Endothelial cell of hepatic sinusoid (primary cell): ENCODE results near the gene PRPF8.
"Not testable (repeated sequence)": the region's sequence is repeated elsewhere in the genome, so short reads cannot be mapped to it uniquely, and the experiment has no call there.

Source experiments
- in situ Hi-C: cut with HindIII; loops from 2 replicates; pipeline ENCODE4 v1.10.0; 2017; ENCODE audit warnings: low sequenced_read_pairs

PRPF8 gene

GRCh38 chr17:1684378-1685189, at the start of gene PRPF8:
Gene PRPF8 (minus strand): TSS chr17:1684867. CDS start chr17:1684571, 296 bp downstream.
- in situ Hi-C loops: no loop called here

- in situ Hi-C loops: loop anchor here (5.0 kb wide), 1 partner anchor 34 kb away; no protein-coding TSS in a partner anchor
Measured at GRCh38 chr17:1733759-1734158, 49.1 kb upstream of the PRPF8 start.

DNA sequence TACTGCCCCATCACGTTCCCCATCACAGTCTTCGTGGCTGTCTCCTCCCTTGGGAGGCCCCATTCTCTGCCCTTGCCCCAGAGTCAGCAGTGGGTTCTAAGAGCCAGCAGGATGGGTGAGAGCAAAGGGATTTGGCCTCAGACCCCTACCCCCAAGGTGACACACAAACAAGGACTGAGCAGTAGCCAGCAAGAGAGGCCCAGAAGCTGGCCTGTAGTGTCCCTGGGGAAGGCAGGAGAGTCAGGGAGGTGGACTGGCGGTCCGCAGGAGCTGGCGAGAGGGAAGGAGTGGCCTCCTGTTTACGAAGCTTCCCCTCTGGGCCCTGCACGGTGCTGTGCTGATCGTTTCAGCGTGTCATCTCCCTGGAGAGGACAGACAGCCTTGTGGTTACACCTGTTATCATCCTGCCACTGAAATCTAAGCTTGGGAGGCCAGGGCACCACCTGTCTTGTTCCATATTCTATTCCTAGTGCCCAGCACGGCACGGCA, 48.2 kb upstream of the PRPF8 start:
- in situ Hi-C loops: loop anchor here (5.0 kb wide), 1 partner anchor 34 kb away; no protein-coding TSS in a partner anchor

- in situ Hi-C loops: loop anchor here (5.0 kb wide), 1 partner anchor 35 kb away; no protein-coding TSS in a partner anchor
Measured at GRCh38 chr17:1732241-1732832, 47.7 kb upstream of the PRPF8 start.

GRCh38 chr17:1731194-1731506, 46.5 kb upstream of the PRPF8 start:
- in situ Hi-C loops: loop anchor here (5.0 kb wide), 1 partner anchor 36 kb away; no protein-coding TSS in a partner anchor

- in situ Hi-C loops: loop anchor here (5.0 kb wide), 1 partner anchor 37 kb away; no protein-coding TSS in a partner anchor
Measured at GRCh38 chr17:1730326-1731193, 45.9 kb upstream of the PRPF8 start.

- in situ Hi-C loops: loop anchor here (5.0 kb wide), 1 partner anchor 37 kb away; no protein-coding TSS in a partner anchor
Measured at GRCh38 chr17:1729966-1730325, 45.3 kb upstream of the PRPF8 start.

- in situ Hi-C loops: no loop called here
Measured at GRCh38 chr17:1727876-1728630, 43.4 kb upstream of the PRPF8 start.

- in situ Hi-C loops: no loop called here
Measured at GRCh38 chr17:1727258-1727789, 42.7 kb upstream of the PRPF8 start.

DNA sequence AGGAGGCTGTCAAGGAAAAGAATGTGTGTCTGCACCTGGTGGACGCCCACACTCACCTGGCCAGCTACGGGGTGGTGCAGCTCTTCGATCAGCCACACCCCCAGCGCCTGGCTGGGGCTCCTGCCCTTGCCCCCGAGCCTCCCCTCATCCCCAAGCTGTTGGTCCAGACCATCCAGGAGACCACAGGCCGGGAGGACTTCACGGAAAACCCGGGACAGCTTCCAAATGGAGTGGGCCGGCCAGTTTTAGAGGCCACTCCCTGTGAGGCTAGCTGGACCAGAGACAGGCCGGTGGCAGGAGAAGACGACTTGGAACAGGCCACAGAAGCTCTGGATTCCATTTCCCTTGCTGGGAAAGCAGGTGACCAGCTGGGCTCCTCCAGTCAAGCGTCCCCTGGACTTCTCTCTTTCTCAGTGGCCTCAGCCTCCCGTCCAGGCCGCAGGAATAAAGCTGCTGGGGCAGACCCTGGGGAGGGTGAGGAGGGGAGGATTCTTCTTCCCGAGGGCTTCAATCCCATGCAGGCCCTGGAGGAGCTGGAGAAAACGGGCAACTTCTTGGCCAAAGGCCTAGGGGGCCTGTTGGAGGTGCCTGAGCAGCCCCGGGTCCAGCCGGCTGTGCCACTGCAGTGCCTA, 42.1 kb upstream of the PRPF8 start:
- in situ Hi-C loops: no loop called here

DNA sequence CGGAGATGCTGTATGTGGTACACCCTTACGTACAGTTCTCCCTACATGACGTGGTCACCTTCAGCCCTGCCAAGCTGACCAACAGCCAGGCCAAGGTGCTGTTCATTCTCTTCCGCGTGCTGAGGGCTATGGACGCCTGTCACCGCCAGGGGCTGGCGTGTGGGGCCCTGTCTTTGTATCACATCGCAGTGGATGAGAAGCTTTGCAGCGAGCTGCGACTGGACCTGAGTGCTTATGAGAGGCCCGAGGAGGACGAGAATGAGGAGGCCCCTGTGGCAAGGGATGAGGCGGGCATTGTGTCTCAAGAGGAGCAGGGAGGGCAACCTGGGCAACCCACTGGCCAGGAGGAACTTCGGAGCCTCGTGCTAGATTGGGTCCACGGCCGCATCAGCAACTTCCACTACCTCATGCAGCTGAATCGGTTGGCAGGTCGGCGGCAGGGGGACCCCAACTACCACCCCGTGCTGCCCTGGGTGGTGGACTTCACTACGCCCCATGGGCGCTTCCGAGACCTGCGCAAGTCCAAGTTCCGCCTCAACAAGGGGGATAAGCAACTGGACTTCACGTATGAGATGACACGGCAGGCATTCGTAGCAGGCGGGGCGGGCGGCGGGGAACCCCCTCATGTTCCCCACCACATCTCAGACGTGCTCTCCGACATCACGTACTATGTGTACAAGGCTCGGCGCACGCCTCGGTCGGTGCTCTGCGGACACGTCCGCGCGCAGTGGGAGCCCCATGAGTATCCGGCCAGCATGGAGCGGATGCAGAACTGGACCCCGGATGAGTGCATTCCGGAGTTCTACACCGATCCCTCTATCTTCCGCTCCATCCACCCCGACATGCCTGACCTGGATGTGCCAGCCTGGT, 41.2 kb upstream of the PRPF8 start:
- in situ Hi-C loops: no loop called here

DNA sequence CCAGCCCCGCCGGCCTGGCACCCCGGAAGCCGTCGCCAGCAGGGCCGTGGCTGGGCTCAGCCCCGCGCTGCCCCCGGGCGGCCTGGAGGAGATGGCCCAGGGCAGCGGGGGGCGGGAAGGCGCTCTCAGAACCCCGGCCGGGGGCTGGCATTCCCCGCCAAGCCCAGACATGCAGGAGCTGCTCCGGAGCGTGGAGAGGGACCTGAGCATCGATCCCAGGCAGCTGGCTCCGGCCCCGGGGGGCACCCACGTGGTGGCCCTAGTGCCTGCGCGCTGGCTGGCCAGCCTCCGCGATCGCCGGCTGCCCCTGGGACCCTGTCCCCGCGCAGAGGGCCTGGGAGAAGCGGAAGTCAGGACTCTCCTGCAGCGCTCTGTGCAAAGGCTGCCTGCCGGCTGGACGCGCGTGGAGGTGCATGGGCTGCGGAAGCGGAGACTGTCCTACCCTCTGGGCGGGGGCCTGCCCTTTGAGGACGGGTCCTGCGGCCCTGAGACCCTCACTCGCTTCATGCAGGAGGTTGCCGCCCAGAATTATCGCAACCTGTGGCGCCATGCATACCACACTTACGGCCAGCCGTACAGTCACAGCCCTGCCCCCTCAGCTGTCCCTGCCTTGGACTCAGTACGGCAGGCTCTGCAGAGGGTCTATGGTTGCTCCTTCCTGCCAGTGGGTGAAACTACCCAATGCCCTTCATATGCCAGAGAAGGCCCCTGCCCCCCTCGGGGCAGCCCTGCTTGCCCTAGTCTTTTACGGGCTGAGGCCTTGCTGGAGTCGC, 40.4 kb upstream of the PRPF8 start:
- in situ Hi-C loops: no loop called here

- in situ Hi-C loops: no loop called here
Measured at GRCh38 chr17:1724351-1724868, 39.7 kb upstream of the PRPF8 start, which contains the start of gene WDR81. Gene WDR81 (plus strand): TSS chr17:1724704. CDS start chr17:1724960, 256 bp downstream.

DNA sequence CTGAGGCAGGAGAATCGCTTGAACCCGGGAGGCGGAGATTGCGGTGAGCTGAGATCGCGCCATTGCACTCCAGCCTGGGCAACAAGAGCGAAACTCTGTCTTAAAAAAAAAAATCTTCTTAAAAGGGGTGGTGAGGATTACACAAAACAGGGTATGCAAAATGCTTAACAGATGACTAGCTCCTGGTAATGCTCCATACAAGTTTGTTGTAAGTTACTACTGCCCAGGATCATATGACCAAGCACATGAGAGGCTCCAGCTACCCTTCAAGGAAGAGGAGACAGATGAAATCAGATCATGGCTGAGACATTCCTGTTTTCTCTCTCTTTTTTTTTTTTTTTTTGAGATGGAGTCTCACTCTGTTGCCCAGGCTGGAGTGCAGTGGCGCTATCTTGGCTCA, 37.4 kb upstream of the PRPF8 start:
- in situ Hi-C loops: not testable (repeated sequence)

- in situ Hi-C loops: no loop called here
Measured at GRCh38 chr17:1720856-1721386, 36.3 kb upstream of the PRPF8 start.

- in situ Hi-C loops: loop anchor here (10.0 kb wide), 1 partner anchor 66 kb away; no protein-coding TSS in a partner anchor
Measured at GRCh38 chr17:1718362-1719165, 33.9 kb upstream of the PRPF8 start.
